Astrocyte of the cerebellum (primary cell): ENCODE results near the gene DMD.

Experiments used
- DNase-seq: peaks from one replicate; pipeline ENCODE4 v3.0.0-alpha.2; 2011; ENCODE audit warnings: low read depth
- H3K4me3 ChIP-seq: 2 replicates; pipeline ENCODE4 v1.5.1; 2011; ENCODE audit warnings: mild to moderate bottlenecking, low read depth, low read length, moderate library complexity
- in situ Hi-C: cut with HindIII; loops from 2 replicates; pipeline ENCODE4 v1.10.0; 2017; ENCODE audit warnings: low sequenced_read_pairs
- TF ChIP-seq, protein P1 (sequence below): IDR thresholded peaks from 2 replicates; pipeline ENCODE4 v1.5.1; 2012; ENCODE audit warnings: low read length, low read depth, moderate library complexity, mild to moderate bottlenecking; ENCODE audit errors: missing control alignments

DMD gene

DNA sequence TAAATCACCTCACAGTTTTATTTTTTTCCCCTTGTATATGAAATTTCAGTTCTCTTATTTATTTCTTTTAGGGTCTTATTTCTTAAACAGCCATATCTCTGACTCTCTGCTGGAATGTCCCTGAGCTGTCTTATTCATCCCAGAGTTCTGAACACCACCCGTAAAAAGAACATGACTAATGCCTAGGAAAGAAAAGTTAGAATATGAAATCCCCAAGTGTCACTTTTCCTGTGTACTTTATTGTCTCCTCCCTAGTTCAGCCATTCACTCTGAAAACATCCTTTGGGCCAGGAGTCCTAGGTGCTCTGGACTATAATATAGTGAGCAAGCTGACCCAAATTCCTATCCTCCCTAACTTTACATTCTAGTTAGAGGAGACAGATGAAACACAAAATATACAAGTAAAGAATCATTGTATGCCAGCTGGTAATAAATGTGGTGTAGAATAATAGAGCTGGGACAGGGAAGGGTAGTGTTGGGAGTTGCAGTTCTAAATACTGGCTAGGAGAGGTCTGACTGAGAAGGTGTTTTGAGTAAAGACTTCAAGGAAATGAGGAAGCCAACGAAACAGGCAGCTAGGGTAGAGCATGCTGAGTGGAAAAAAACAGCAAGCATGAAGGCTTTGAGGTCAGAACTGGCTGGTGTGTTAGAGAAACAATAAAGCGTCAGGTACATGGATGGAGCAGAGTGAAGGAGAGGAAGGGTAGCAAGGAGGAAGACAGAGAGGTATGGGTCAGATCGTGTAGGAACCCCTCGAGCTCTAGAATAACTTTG lies 2098.9 kb downstream of the DMD start:
- DNase-seq, result no peak
- TF ChIP-seq, protein P1, sequence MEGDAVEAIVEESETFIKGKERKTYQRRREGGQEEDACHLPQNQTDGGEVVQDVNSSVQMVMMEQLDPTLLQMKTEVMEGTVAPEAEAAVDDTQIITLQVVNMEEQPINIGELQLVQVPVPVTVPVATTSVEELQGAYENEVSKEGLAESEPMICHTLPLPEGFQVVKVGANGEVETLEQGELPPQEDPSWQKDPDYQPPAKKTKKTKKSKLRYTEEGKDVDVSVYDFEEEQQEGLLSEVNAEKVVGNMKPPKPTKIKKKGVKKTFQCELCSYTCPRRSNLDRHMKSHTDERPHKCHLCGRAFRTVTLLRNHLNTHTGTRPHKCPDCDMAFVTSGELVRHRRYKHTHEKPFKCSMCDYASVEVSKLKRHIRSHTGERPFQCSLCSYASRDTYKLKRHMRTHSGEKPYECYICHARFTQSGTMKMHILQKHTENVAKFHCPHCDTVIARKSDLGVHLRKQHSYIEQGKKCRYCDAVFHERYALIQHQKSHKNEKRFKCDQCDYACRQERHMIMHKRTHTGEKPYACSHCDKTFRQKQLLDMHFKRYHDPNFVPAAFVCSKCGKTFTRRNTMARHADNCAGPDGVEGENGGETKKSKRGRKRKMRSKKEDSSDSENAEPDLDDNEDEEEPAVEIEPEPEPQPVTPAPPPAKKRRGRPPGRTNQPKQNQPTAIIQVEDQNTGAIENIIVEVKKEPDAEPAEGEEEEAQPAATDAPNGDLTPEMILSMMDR, result no peak
- H3K4me3 ChIP-seq, result no peak overlapping the region
- in situ Hi-C loops, result no loop called here

DNA sequence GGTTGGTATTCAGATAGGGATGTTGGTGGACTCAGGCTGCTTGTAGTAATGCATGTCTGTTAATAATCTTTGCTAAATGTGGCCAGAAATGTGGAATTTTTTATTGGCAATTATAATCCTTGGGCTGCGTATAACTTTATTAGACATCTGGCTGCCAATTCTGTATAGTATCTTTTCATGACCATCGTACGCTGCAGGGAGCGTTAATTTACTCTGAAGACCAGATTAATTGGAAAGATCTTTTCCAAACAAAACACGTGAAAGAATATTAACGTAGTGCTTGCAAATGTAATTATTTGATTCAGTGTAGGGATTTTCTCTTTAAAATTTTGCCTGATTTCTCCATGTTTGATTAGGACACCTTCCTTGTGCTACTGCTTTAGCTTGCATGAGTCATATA lies 2100.7 kb downstream of the DMD start:
- in situ Hi-C loops, result no loop called here

DNA sequence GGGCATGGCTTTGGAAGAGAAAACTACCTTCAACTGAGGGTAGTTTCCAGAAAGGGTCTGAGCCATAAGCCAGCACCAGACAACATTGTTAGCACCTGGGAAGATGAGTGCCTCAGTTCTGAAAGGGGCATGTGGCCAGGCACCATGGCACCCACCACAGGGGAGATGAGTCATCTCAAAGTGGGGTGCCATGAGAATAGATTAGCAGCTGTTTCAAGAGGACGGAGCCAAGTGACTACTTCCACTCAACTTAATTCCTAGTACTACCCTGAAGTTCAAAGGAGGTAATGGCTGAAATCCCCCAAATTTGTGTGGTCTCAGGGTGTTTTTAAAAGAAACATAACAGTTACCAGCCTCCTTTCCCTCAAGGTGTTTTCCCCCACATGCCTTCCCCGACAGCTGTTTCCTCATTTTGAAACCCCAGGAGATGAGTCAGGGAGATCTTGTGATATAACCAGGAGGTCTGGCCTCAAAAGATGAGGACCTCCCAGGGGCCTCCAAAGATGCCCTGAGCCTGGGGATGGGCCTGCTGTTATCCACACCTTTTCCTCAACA lies 2111.7 kb downstream of the DMD start:
- DNase-seq, result no peak
- in situ Hi-C loops, result no loop called here
- TF ChIP-seq, protein P1, result no peak
- H3K4me3 ChIP-seq, result no peak overlapping the region

More for the DNA sequence above, 2100.7 kb downstream of the DMD start:
- DNase-seq, result no peak
- no peak overlapping the region for H3K4me3 ChIP-seq
- TF ChIP-seq, protein P1, result no peak

DNA sequence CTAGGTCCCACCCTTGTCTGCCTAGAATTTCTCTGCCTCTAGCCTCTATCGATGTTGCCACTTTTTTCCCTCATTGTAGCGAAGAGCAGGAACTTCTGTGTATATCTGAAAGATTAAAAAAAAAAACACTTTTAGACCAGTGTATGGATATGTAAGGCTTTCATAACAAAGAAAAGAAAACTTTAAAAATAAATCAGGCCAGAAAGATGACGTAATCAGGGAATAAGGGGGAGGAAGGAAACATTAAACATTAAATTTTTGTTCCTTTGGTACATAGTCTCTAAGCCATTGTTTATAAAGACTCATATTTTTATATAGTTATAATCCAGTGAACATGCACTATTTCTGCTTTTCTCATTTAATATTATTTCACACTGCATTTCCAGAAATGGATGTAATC lies 2113.3 kb downstream of the DMD start:
- H3K4me3 ChIP-seq, result no peak overlapping the region
- DNase-seq, result no peak
- in situ Hi-C loops, result no loop called here
- TF ChIP-seq, protein P1, result no peak

DNA sequence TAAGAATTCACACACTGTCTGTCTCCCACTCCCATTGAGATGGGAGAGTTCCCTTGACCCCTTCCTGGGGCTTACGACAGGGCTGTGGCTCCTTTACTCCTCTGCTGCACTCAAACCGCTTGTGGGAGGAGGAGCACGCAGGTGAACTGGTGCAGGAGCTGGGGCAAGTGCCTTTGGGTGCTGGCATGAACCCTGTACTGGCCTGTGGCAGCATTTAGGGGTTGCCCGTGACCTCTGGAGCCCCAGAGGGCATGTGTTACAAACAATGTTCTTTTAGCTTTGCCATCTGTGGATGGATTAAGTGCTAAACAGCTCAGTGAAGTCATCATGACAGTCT lies 2117.7 kb downstream of the DMD start:
- TF ChIP-seq, protein P1, result no peak
- no peak for DNase-seq
- in situ Hi-C loops, result no loop called here
- H3K4me3 ChIP-seq, result no peak overlapping the region

DNA sequence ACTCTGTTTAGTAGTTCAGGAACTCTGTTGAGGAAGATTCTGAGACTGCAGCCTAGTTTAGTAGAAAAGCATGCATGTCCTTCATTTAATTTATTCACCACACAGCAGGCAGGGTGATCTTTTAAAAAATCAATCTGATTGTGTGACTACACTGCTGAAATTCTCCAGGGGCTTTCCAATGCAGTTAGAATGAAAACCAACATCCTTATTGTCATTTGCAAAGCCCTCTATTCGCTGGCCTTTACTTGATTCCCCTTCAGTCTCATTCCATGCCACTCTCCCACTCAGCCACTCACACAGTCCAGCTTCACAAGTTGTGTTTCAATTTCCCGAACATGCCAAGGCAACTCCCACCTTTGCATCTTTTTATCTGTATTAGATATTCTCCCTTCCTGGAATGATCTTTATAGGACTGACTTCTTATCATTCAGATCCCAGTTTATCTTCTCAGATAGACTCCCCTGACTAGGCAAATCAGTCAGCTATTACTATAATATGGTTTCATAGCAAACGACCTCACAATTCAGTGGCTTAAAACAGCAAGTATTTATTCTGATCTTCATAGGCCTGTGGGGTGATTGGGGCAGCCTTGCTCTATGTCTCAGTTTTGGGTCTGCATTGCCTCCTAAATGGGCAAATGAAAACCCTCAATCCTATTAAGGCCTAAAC lies 2118.2 kb downstream of the DMD start:
- DNase-seq, result no peak
- no peak overlapping the region for H3K4me3 ChIP-seq
- TF ChIP-seq, protein P1, result no peak
- in situ Hi-C loops, result no loop called here
